Bronchus fibroblast of lung (primary cell): ENCODE results near the gene NRCAM. TPM values are rescaled to one million over a fixed set of nuclear protein-coding genes. Genes with fewer than 3 reads are reported as not detected.

Experiments
- total RNA-seq: library from RNA; depleted of rRNA; stranded (reverse); fragments of >200 nt; gene quantifications from 2 replicates; pipeline ENCODE4 v1.2.3, GENCODE V29; 2015

NRCAM gene
- 3.0 and 4.2 TPM in 2 replicates for total RNA-seq

GRCh38 chr7:108455998-108456677 is at the start of gene NRCAM:
NRCAM (minus strand) TSS chr7:108456436; CDS start chr7:108240064, 216,372 bp downstream.

GRCh38 chr7:108130261-108130660 is 326.0 kb downstream of the NRCAM start, which contains the start of gene LAMB4:
LAMB4 (minus strand) TSS chr7:108130361; CDS start chr7:108123164, 7,197 bp downstream.

Other genes starting within 250 kb of the NRCAM start
- 13.8 and 18.5 TPM in 2 replicates for gene PNPLA8, start 69.7 kb upstream of the NRCAM start, total RNA-seq
- 12.8 and 21.7 TPM in 2 replicates for gene THAP5, start 113.3 kb upstream of the NRCAM start, total RNA-seq
- 9.9 and 13.7 TPM in 2 replicates for gene DNAJB9, start 113.4 kb upstream of the NRCAM start, total RNA-seq